Prostate gland (tissue), 2 donors: Measurements from ENCODE around the gene ZC3H14. TPM values are rescaled to one million over a fixed set of nuclear protein-coding genes. Genes with fewer than 3 reads are reported as not detected.
A peak's percentile ranks its signal among the peaks of the same experiment; 100 is the strongest.
"Not testable (repeated sequence)": the region's sequence is repeated elsewhere in the genome, so short reads cannot be mapped to it uniquely, and the experiment has no call there.

Experiments used
- DNase-seq: peaks from one replicate; pipeline ENCODE4 v3.0.0-alpha.2; 2019; ENCODE audit warnings: low spot score
- H3K27ac ChIP-seq, 2 donors: fragments of 200-600 bp; sonication (generic); 2 replicates each; pipeline ENCODE4 v1.5.1; 2017 to 2019
- H3K27me3 ChIP-seq: fragments of 200-600 bp; sonication (generic); replicated peaks from 2 replicates; pipeline ENCODE4 v1.5.1; 2019; ENCODE audit not compliant: insufficient read depth
- H3K36me3 ChIP-seq, 2 donors: fragments of 200-600 bp; sonication (generic); 1 replicate in 1 of 2; 2 replicates in 1 of 2; pipeline versions ENCODE4 v1.5.1 to v1.8.1; 2017 to 2019
- H3K4me1 ChIP-seq: fragments of 200-600 bp; sonication (generic); replicated peaks from 2 replicates; pipeline ENCODE4 v1.5.1; 2019
- H3K4me3 ChIP-seq, 2 donors: fragments of 200-600 bp; sonication (generic); 2 replicates each; pipeline ENCODE4 v1.5.1; 2017 to 2019
- H3K9me3 ChIP-seq: fragments of 200-600 bp; sonication (generic); 2 replicates; pipeline ENCODE4 v1.5.1; 2017
- POLR2A ChIP-seq: fragments of 450-650 bp; IDR thresholded peaks from one replicate; pipeline ENCODE4 v1.6.1; 2016; ENCODE audit warnings: antibody characterized with exemption, mild to moderate bottlenecking
- POLR2AphosphoS5 ChIP-seq: sonication (generic); formaldehyde crosslinking; IDR thresholded peaks from one replicate; pipeline ENCODE4 v1.6.1; 2017; ENCODE audit warnings: antibody characterized with exemption
- WGBS: methylation state at CpG from one replicate; pipeline ENCODE4 v1.1.5; 2018; 5-methylcytosine and 5-hydroxymethylcytosine counted together
- intact Hi-C: fragments of 100-400 bp; cut with DNase I; formaldehyde crosslinking; loops from one replicate; pipeline ENCODE4 v1.14.2; 2022
- total RNA-seq, 2 donors: library from RNA; depleted of rRNA; stranded (reverse); fragments of >200 nt; gene quantifications; one replicate each; pipeline ENCODE4 v1.1.0, GENCODE V29; 2016
- TF ChIP-seq, protein P1 (sequence below), 4 experiments: fragments of 200-600 bp in 2 of 4; fragments of 450-650 bp in 2 of 4; sonication (generic) in 2 of 4; IDR thresholded peaks; 1 replicate in 3 of 4; 2 replicates in 1 of 4; pipeline ENCODE4 v1.5.1; 2016 to 2019; ENCODE audit warnings: antibody characterized with exemption in 4 of 4, mild to moderate bottlenecking in 2 of 4, moderate library complexity in 2 of 4

Gene ZC3H14
- total RNA-seq, 2 donors from 2014 or later: 79.9 to 103 TPM

DNA sequence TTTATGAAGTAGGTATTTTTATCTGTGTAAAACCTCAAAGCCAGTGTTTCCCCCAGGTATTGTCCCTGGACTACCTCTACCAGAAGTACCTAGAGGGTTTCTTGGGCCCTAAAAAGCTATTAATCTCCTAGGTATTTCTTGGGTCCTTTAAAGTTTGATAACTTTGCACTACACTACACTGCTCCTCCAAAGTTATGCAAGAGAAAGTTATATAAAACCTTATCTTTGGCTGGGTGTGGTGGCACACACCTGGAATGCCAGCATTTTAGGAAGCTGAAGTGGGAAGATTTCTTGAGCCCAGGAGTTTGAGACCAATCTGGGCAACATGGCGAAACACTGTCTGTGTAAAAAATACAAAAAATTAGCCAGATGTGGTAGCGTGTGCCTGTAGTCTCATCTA lies 42.9 kb upstream of the ZC3H14 start:
- intact Hi-C loops: no loop called here
- no peaks in the 10 kb centered on the region for H3K27me3 ChIP-seq
- no peak for DNase-seq
- no peak overlapping the region for H3K27ac ChIP-seq
- H3K9me3 ChIP-seq: no peaks in the 10 kb centered on the region
- no peaks in the 10 kb centered on the region for H3K36me3 ChIP-seq
- H3K4me1 ChIP-seq: no peaks in the 10 kb centered on the region
- WGBS: 100% methylated on average over 2 of the region's 2 CpGs
- no peak overlapping the region for H3K4me3 ChIP-seq
- TF ChIP-seq POLR2AphosphoS5 (no peak), POLR2A (no peak)
- TF ChIP-seq, protein P1, sequence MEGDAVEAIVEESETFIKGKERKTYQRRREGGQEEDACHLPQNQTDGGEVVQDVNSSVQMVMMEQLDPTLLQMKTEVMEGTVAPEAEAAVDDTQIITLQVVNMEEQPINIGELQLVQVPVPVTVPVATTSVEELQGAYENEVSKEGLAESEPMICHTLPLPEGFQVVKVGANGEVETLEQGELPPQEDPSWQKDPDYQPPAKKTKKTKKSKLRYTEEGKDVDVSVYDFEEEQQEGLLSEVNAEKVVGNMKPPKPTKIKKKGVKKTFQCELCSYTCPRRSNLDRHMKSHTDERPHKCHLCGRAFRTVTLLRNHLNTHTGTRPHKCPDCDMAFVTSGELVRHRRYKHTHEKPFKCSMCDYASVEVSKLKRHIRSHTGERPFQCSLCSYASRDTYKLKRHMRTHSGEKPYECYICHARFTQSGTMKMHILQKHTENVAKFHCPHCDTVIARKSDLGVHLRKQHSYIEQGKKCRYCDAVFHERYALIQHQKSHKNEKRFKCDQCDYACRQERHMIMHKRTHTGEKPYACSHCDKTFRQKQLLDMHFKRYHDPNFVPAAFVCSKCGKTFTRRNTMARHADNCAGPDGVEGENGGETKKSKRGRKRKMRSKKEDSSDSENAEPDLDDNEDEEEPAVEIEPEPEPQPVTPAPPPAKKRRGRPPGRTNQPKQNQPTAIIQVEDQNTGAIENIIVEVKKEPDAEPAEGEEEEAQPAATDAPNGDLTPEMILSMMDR (IDR thresholded peaks at IDR 0.05): no peak

DNA sequence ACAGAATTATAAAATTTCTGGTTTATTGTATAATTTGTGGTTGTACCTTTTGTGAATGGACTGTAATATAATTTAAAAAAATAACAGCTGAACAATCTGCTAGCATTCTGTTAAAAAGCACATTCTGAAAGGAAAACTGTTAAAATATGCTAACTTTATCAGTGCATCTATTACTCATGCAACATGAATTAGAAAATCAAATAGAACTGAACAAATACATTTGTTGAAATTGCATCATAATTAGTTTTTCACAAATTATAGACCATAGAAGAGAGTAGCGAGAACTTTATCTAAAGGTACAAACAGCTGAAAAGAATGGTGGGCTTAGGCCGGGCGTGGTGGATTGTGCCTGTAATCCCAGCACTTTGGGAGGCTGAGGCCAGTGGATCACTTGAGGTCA lies 41.0 kb upstream of the ZC3H14 start:
- no peak for DNase-seq
- H3K9me3 ChIP-seq: no peaks in the 10 kb centered on the region
- no peak overlapping the region for H3K4me3 ChIP-seq
- no peaks in the 10 kb centered on the region for H3K4me1 ChIP-seq
- no peak for TF ChIP-seq POLR2A
- TF ChIP-seq POLR2AphosphoS5: no peak
- TF ChIP-seq, protein P1 (IDR thresholded peaks at IDR 0.05): no peak
- H3K27me3 ChIP-seq: no peaks in the 10 kb centered on the region
- 84% methylated on average over 3 of the region's 3 CpGs for WGBS
- intact Hi-C loops: no loop called here
- no peaks in the 10 kb centered on the region for H3K36me3 ChIP-seq
- H3K27ac ChIP-seq: peak overlapping the region; percentile 60

DNA sequence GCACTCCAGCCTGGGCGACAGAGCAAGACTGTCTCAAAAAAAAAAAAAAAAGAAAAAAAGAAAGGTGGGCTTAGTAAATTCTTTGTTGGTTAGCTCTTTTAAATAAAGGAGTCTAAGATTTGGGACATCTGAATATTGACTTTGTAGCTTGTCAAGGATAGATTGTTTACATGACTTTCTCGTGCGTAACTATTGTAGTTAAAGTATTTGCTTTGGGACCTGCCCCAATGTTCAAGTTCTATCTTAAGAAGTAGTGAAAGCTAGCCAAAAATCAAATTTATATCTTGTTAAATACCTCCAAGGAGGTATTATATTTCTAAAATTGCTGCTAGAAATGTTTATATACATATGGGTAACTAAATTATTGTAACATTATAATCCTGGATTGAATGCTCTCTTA lies 40.4 kb upstream of the ZC3H14 start:
- TF ChIP-seq POLR2AphosphoS5 (peak; percentile 54), POLR2A (no peak)
- TF ChIP-seq, protein P1 (IDR thresholded peaks at IDR 0.05): no peak
- peak; percentile 10 for DNase-seq
- 22% methylated on average over 3 of the region's 3 CpGs for WGBS
- Histone ChIP-seq H3K27ac (peak overlapping the region; percentile 60), H3K27me3 (no peaks in the 10 kb centered on the region), H3K4me3 (no peak overlapping the region), H3K36me3 (no peaks in the 10 kb centered on the region), H3K4me1 (no peaks in the 10 kb centered on the region), H3K9me3 (no peaks in the 10 kb centered on the region)
- intact Hi-C loops: no loop called here

DNA sequence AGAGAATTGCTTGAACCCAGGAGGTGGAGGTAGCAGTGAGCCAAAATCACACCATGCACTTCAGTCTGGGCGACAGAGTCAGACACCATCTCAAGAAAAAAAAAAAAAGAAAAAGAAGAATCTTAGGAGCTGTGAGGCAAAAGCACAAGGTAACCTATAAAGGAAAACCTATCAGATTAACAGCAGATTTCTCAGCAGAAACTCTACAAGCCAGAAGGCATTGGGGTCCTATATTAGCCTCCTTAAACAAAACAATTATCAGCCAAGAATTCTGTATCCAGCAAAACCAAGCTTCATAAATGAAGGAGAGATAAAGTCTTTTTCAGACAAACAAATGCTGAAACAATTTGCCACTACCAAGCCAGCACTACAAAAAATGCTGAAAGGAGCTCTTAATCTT lies 32.9 kb upstream of the ZC3H14 start:
- 95% methylated on average over 1 of the region's 1 CpG for WGBS
- intact Hi-C loops, DNase-seq: not testable (repeated sequence)

DNA sequence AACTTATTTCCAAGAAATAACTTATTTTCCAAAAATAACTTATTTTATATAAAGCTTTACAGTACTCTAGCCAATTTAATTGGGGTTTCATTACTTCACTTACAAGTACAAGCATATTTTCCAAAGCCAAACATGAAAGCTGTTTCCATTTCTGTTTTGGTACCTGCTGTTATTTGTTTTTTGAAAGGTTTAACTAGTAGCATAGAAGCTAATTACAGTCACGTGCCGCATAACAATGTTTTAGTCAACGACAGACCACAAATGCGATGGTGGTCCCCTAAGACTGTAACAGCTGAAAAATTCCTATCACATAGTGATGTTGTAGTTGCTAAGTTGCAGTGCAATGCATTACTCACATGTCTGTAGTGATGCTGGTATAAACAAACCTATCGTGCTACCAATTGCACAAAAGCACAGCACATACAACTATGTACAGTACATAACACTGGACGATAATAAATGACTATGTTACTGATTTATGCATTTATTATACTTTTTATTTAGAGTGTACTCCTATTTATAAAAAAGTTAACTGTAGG lies 29.7 kb upstream of the ZC3H14 start:
- no peak overlapping the region for H3K4me3 ChIP-seq

More for the DNA sequence above, 32.9 kb upstream of the ZC3H14 start:
- H3K4me3 ChIP-seq, H3K27ac ChIP-seq, H3K9me3 ChIP-seq, H3K36me3 ChIP-seq, H3K4me1 ChIP-seq, H3K27me3 ChIP-seq: not testable (repeated sequence)

More for the DNA sequence above, 29.7 kb upstream of the ZC3H14 start:
- Histone ChIP-seq H3K4me1 (no peaks in the 10 kb centered on the region), H3K27me3 (no peaks in the 10 kb centered on the region), H3K9me3 (no peaks in the 10 kb centered on the region), H3K27ac (no peak overlapping the region), H3K36me3 (no peaks in the 10 kb centered on the region)
- no peak for DNase-seq
- intact Hi-C loops: no loop called here
- TF ChIP-seq, protein P1 (IDR thresholded peaks at IDR 0.05): no peak
- TF ChIP-seq POLR2A: no peak
- no peak for TF ChIP-seq POLR2AphosphoS5
- WGBS: 93% methylated on average over 6 of the region's 6 CpGs
